ENCODE measurements around the gene SOX11.

GRCh38 chr2:5734859-5735520 is 42.8 kb downstream of the SOX11 start:
- no peak for TF ChIP-seq CTCF (IDR thresholded peaks at IDR 0.05)
- no peak for TF ChIP-seq EP300 (IDR thresholded peaks at IDR 0.05)
- no peak for TF ChIP-seq POLR2A (IDR thresholded peaks at IDR 0.05)
